Left renal cortex interstitium (tissue), 4 donors: ENCODE measurements around the gene HOXC6. TPM values are rescaled to one million over a fixed set of nuclear protein-coding genes. Genes with fewer than 3 reads are reported as not detected.

Experiments
- DNase-seq, 4 donors: peaks; one replicate each; pipeline ENCODE4 v3.0.0-alpha.2; 2013; ENCODE audit warnings: low read depth in 4 of 4, low spot score in 2 of 4, missing footprints in 1 of 4
- polyA plus RNA-seq, 4 donors: library from polyadenylated mRNA; unstranded; fragments of 120-200 nt; gene quantifications; one replicate each; pipeline ENCODE4 v1.2.1, GENCODE V29; 2013; ENCODE audit not compliant: insufficient read length in 4 of 4

Gene HOXC6
- polyA plus RNA-seq, 4 donors: 23.8 to 49.8 (median 39.7) TPM

DNA sequence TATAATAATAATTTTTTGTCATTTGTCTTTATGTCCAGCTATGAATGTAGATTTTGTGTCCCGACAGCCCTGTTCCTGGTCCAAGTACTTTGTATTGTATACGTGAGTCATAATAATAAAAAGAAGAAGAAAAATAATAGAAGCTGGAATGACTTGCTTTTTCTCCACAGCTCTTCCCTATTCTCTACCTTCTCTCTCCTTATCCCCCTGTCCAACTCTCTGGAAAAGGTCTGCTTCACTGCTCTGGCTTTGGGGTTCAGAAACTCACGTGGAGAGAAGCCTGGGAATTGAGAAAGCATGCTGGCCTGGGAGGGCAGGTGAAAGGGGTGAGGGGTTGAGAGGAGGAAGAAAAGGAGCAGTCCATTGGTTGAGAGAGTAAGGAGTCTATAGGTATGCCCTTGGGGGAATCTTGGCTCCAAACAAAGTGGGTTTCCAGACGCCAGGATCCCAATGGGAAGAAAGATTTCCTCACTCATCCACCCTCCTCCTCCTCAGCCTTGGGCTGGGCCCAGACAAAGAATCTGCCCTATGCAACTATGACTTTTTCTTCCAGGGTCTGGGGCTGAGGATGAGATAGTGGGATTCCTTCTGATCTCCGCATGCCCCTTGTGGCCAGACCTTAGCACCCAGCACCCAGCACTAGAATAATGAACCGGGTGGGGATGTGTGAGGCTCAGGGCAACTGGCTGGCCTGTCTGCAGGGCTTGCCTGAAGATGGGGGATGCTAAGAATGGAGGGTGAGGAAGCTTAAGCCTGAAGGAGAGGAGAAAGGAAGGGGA lies 15.4 kb upstream of the HOXC6 start:
- no peak for DNase-seq

GRCh38 chr12:54014377-54015017 lies 13.7 kb upstream of the HOXC6 start:
- no peak for DNase-seq

DNA sequence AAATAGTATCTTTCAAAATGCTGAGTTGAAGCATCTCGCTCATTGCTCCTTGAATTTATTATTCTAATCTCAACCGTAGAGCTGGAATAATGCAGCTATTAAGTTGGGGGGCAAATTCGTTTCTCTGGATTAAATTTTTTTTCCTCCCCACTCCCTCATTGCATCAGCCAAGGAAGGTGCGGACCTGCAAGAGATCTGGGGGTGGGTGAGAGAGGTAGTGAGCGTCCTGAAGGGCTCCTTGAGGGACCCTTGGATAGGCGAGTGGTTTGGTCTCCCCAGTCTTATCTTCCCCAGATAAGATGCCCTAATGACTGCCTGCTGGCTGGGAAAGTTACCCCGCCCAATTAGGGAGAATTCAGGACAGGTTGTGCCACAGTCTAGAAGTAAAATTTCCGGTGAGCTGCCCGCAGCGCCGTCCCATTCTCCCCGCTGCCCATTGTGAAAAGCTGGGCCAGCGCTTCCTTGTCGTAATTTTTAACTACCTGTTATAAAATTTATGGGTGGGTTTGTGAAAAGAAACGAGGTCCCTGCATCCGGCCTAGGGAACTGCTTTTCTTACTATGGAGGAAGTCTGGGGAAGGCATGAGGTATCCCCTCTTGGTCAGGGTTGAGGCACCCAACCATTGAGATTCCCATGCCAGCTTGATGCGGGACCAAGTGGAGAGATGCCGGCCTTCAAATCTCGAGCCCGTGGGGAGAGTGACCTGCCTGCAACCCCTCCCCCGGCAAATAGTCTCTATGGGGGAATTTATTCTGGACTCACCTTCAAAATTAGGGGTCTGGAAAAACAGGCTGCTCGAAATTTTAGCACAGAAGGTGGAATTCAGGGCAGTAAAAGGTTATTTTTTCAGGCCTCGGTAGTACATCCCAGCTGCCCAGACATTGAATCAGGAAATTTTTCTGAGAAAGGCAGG lies 13.0 kb upstream of the HOXC6 start:
- no peak for DNase-seq

GRCh38 chr12:54016051-54016450 lies 12.2 kb upstream of the HOXC6 start:
- DNase-seq: no peak

GRCh38 chr12:54016478-54016964 lies 11.7 kb upstream of the HOXC6 start:
- DNase-seq: peak in 1 of 4 donors; percentile 92

DNA sequence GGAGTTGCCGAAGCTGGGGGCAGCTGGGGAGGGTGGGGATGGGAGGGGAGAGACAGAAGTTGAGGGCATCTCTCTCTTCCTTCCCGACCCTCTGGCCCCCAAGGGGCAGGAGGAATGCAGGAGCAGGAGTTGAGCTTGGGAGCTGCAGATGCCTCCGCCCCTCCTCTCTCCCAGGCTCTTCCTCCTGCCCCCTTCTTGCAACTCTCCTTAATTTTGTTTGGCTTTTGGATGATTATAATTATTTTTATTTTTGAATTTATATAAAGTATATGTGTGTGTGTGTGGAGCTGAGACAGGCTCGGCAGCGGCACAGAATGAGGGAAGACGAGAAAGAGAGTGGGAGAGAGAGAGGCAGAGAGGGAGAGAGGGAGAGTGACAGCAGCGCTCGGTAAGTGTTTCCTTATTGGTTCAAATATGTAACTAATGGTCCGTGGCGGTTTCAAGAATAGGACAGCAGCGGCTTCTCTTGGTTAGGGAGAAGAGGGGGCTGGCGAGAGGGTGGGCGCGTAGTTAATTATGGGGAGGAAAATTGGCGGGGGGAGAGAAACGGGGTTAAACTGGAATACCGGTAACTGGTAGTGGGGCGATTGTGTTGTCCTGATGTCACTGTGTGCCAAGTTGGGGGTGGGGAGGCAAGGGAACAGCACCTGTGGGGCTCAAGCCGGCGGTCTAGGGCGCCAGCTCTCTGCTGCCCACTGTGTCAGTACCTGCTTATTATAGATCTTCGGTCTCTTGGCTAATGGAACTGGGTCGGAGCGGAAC lies 11.0 kb upstream of the HOXC6 start:
- no peak for DNase-seq

GRCh38 chr12:54017878-54018467 lies 10.3 kb upstream of the HOXC6 start:
- peak in 1 of 4 donors; percentile 83 for DNase-seq

- no peak for DNase-seq
Measured at GRCh38 chr12:54018468-54018984, 9.7 kb upstream of the HOXC6 start.

GRCh38 chr12:54019091-54019811 lies 9.0 kb upstream of the HOXC6 start:
- no peak for DNase-seq

- DNase-seq: no peak
Measured at GRCh38 chr12:54019924-54020590, 8.2 kb upstream of the HOXC6 start.

DNA sequence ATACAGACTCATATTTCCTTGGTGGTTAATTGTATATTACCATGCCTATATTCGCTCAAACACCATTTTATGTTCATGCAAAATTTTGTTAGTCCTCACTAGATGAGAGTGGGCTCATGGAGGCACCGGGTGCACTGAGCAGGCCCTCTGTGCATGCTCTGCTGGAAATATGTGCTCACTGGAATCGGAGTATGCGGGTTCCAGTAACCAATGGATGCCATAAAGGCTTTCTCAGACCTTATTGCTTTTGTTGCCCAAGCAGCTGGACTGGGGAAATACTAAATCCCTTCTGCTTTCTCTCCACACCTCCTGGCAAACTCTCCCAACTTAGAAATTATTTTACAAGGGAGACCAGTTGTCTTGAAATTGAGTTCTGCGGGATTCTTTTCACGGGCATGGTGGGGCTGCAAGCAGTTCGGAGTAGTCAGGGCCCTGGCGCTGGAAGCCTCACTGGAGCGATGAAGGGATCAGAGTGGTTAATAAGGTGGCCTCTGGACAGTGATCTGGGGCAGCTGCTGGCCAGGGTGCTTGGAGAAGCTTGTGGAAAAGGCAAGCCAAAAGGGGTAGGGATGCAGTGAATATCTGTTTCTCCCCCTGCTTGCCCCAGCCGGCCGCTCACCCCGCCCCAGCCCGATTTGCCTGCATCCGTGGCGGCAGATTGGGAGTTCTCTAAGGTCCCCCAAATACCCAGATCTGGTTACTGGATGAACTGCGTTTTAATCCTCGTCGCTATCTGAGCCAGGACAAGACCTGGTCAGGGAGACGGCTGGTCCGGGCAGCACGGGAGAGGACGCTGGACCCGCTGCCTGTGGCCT lies 7.4 kb upstream of the HOXC6 start:
- no peak for DNase-seq

GRCh38 chr12:54021432-54022013 lies 6.7 kb upstream of the HOXC6 start:
- no peak for DNase-seq

DNA sequence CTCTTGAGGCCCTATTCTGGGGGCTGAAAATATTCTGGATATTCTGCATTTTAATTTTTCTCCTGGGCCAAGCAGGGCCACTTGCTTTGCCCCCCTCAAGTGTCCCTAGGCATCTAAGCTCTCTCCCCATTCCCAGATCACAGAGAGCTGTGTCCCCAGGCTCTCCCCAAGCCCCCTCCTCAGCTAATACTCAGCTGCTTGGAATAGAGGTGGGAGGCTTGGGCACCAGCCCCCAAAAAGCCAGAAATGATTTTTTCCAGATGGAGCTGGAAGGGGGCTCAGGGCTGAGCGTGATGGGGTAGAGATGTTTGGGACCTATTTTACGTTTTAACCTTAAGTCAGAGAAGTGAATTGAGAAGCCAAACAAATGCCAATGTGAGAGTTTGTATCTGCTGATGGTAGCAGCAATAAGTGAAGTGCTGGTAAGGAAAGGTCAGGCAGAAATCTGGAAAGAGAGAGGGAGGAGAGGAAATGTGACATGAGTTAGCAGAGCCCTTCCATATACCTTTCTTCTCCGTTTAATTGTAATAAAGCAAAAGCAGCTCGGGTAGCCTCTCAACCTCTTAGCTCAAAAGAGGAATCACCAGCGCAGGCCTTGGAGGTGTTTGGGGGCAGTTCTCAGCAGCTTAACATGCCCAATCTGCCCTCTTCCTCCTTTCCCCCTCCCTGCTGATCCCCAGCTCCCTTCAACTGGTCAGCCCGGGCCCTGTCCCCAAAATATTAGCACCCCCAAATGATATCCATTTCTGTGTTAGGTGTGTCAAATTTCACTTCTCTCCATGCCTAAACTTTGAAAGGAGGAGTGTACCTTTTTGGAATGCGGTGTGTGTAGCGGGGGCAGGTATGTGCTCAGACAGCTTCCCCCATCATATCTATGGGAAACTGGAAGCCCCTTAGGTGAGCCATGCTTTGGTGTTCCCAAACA lies 5.0 kb upstream of the HOXC6 start:
- no peak for DNase-seq

DNA sequence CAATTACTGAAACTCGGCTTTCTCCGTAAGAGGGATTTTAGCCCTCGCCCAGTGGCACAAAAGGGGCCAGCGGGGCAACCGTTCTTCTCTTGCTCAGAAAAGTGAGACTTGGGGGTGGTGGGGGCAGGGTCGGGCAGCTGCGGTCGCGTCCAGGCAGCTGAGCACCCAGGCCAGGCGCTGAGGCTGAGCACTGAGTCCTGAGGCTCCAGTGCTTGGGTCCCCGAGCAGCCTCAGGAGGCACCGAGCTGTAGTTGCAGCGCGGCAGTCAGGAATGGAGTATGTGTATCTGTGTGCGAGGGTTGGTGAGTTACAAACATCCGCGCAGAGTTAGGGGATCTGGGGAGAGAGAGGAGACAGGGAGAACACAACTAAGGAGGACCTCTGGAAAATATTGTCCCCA lies 4.1 kb upstream of the HOXC6 start:
- no peak for DNase-seq

GRCh38 chr12:54024581-54025305 lies 3.5 kb upstream of the HOXC6 start:
- no peak for DNase-seq
